Left forelimb (tissue), 1 donor: ENCODE measurements around the gene LCNL1.

Source experiments
- DNase-seq: peaks from one replicate; pipeline ENCODE4 v3.0.0-alpha.2; 2018; ENCODE audit warnings: low spot score

Gene LCNL1

GRCh38 chr9:136982232-136983051 lies at the start of gene LCNL1:
TSS of gene LCNL1 (plus strand) at chr9:136982993. CDS start at chr9:136983587, 594 bp downstream.
- no peak for DNase-seq

- DNase-seq, result no peak
Observed at GRCh38 chr9:136934277-136934676, 48.5 kb upstream of the LCNL1 start.

GRCh38 chr9:136935651-136936050 lies 47.1 kb upstream of the LCNL1 start:
- no peak for DNase-seq

- no peak for DNase-seq
Observed at GRCh38 chr9:136936645-136937170, 46.1 kb upstream of the LCNL1 start.

GRCh38 chr9:136937186-136938001 lies 45.4 kb upstream of the LCNL1 start:
- no peak for DNase-seq

GRCh38 chr9:136939431-136939995 lies 43.3 kb upstream of the LCNL1 start:
- no peak for DNase-seq

GRCh38 chr9:136939996-136940525 lies 42.7 kb upstream of the LCNL1 start:
- no peak for DNase-seq

GRCh38 chr9:136940526-136941230 lies 42.1 kb upstream of the LCNL1 start:
- DNase-seq, result no peak

GRCh38 chr9:136941231-136942111 lies 41.3 kb upstream of the LCNL1 start:
- DNase-seq, result no peak

GRCh38 chr9:136942112-136942880 lies 40.5 kb upstream of the LCNL1 start:
- DNase-seq, result no peak

- DNase-seq, result no peak
Observed at GRCh38 chr9:136942881-136943230, 39.9 kb upstream of the LCNL1 start.

GRCh38 chr9:136943291-136944211 lies 39.2 kb upstream of the LCNL1 start:
- DNase-seq, result no peak

- DNase-seq, result no peak
Observed at GRCh38 chr9:136944212-136944518, 38.6 kb upstream of the LCNL1 start.

- DNase-seq, result peak; percentile 98
Observed at GRCh38 chr9:136944519-136945332, 38.1 kb upstream of the LCNL1 start, which contains the start of the genes C8G and FBXW5. TSS of gene C8G (plus strand) at chr9:136945243. CDS start at chr9:136945321, 78 bp downstream. TSS of gene FBXW5 (minus strand) at chr9:136944738. CDS start at chr9:136944083, 655 bp downstream.

- DNase-seq, result no peak
Observed at GRCh38 chr9:136945333-136946227, 37.2 kb upstream of the LCNL1 start.

- DNase-seq, result no peak
Observed at GRCh38 chr9:136946228-136947027, 36.4 kb upstream of the LCNL1 start.
